ENCODE results near the gene VIM.
"Not testable (repeated sequence)": the region's sequence is repeated elsewhere in the genome, so short reads cannot be mapped to it uniquely, and the experiment has no call there.

Gene VIM

DNA sequence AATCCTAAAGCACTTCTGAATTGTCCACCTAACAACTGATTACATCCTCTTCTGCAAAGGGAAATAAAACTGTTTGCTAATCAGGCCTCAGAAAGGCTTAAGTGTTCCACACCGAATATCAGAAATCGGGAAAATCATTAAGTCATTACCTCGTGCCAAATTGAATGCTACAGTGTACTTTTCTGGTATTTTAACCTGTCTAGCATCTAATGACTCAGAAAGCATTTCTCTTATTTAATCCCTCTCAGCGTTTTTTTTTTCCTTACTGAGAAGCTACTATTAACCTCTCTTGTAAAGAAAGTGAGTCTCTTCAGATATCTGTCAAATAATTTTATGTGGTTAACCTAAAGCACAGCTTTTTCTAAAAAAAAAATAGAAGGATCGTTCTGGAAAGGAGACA lies 28.6 kb downstream of the VIM start:
- DNase-seq (ENCODE audit: low spot score), result no peak

DNA sequence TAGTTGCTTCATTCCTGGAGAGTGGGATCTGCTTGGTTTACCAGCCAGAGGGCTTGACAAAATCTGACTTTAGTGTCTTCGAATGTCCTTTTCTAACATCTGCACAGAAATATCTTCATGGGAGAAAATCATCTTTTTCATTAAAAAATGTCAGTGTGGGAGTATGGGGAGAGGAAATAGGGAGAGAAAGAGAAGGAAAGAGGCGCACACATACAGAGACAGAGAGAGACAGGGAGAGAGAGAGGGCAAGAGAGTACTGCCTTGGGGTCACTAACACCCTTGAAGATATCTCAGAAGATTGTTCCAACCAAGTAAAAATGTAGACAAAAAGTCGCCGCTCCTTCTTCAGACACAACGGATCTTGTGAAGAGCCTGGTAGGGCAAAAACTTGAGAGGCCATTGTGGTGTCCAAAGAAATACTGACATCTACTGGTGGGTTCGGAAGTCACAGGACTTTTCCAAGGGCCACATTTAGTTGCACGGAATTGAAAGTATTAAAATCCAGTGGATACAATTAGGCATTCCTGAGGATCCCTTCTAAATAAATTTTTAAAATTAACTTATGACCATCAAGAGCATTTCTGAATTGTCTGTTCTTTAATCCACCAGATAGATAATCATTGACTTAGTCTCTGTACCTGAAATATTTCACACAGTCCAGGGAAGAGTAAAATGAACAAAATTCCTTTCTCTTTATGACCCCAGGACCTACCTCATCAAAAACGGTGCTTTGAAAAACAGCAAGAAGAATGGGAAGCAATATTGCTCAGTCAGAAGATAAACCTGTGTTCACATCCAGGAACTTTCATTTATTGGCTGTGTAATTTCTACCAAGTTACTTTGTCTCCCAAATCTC lies 29.7 kb downstream of the VIM start:
- DNase-seq (ENCODE audit: low spot score), result peak; percentile 37

DNA sequence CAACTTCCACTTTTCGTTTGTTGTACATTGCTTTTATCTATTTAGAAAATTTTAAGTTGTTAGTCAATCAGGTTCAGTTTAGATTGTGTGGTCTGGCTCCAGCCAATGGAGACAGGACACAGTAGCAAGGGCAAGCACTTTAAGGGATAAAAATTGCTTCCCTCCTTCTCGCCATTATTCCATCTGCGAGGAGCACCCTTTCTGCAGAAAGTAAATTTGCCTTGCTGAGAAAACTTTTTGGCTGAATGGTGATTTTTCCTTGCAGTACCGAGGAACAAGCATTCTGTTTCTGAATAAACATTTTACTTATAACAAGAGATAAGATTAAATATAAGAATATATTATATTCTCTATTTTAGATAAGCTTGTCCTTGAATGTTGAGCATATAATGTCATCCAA lies 34.5 kb downstream of the VIM start:
- DNase-seq (ENCODE audit: low spot score), result no peak

DNA sequence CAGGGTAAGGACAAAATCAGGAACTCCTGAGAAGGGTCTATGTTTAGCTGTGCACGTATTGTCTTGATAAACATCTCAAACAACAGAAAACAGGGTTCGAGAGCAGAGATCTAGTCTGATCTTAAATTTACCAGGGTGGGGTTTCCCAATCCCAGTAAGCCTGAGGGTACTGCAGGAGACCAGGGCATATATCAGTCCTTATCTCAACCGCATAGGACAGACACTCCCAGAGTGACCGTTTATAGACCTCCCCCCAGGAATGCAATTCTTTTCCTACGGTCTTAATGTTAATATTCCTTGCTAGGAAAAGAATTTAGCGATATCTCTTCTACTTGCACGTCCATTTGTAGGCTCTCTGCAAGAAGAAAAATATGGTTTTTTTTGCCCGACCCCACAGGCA lies 35.5 kb downstream of the VIM start:
- no peak for DNase-seq (ENCODE audit: low spot score)

DNA sequence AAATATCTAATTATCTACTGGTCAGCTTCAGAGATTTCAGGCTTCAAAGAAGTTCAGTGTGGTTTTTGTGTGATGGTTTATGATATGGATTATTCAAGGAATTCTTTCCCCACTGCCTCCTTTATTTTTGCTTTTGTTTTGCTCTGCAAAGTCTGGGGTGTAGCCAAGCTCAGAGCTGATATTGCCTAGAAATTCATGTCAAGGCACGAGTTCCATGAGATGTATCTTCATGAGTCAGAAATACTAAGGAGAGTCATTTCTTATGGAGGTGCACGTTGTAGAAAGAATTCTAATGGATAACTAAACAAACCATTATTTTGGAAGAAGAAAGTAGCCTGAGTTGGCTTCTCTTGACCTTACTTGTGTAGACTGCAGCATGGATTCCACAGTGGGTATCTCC lies 37.4 kb downstream of the VIM start:
- no peak for DNase-seq (ENCODE audit: low spot score)

DNA sequence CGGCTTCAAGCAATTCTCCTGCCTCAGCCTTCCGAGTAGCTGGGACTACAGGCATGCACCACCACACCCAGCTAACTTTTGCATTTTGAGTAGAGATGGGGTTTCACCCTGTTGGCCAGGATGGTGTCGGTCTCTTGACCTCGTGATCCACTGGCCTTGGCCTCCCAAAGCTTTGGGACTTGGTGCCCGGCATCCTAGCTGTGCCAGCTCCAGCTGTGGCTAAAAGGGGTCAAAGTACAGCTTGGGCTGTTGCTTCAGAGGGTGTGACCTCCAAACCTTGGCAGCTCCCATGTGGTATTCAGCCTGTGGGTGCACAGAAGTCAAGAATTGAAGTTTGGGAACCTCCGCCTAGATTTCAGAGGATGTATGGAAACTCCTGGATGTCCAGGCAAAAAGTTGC lies 38.5 kb downstream of the VIM start:
- not testable (repeated sequence) for DNase-seq (ENCODE audit: low spot score)

DNA sequence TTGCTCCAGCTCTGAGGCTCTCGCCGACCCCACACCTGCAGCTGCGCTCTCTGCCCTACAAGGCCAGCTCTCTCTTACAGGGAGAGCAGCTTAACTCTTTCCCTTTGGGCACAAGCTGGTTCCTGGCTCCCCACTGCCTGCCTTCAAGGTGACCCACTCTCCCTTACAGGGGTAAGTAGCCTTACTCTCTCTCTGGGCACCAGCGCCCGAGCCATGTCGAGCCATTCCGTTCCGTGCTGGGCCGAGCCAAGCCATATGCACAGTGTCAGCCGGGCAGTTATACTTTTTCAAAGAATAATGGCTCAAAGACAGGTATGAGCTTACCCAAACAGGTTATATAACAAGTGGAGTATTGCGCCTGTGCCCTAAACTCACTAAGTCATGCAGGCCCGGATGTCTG lies 44.6 kb downstream of the VIM start:
- DNase-seq (ENCODE audit: low spot score), result no peak

DNA sequence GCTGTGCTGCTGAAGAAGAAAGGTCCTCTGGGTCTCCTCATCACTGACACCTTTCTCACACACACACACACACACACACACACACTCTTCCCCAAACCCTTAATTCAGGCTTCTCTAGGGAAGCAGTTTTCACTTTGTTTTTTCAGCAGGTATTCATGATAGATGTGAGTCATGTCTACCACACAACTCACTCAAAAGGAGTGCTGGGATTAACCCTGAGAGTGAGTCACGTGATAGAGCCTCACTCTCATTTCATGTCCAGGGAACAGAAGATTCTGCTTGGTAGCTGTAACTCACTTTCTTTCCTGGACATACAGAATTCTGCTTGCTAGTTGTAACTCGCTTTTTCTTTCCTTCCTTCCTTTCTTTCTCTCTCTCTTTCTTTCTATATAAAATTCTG lies 45.4 kb downstream of the VIM start:
- no peak for DNase-seq (ENCODE audit: low spot score)

DNA sequence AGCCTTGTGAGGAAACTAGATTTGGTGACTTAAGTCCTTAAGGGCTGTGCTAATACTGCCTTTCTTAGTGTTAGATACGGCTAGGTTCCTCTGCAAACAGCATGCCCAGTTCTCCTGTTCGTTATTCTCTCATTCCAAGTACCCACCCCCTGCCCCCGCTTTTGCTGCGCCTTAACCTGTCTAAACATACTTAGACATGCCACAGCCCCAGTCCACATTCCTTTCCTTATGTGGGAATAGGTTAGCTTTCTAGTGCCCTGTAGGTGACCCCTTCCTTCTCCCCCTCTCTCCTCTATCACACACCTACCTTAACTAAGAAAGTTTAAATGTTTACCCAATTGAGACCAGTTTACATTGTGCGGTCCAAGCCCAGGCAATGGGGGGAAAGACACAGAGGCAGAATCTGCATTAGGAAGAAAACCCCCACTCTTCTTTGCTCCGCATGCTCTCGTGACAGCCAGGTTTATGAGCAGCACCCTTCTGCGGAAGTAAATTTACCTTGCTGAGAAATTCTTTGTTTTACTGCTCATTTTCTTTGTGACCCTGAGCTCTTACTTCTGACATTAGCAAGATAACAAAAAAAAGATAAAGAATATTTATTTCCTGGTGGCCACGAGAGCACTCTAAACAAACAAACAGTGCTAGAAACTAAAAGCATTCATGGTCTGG lies 48.8 kb downstream of the VIM start:
- DNase-seq (ENCODE audit: low spot score), result no peak

DNA sequence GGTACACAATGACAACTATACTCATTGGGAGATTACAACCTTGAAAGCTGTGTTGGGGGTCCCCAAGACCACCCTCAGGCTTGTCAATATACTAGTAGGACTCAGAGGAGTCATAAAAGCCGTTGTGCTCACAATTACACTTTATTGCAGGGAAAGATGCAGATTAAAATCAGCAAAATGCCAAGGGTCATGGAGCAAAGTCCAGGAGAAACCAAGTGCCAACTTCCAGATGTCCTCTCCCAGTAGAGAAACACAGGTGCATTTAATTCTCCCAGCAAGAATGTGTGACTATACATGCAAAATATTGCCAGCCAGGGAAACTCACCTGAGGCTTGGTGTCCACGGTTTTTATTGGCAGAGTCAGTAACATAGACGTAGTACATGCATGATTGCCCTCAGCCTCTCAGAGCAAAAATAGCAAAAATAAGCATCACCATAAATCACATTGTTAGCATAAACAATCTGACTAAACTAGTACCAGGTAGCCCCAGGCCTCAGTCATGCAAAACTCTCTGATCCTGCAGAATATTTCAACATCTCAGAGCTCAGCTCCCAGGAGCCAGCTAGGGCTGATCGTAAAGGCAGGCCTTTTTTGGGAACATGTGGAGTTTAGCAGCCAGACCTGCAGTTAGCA lies 50.7 kb downstream of the VIM start:
- no peak for DNase-seq (ENCODE audit: low spot score)

DNA sequence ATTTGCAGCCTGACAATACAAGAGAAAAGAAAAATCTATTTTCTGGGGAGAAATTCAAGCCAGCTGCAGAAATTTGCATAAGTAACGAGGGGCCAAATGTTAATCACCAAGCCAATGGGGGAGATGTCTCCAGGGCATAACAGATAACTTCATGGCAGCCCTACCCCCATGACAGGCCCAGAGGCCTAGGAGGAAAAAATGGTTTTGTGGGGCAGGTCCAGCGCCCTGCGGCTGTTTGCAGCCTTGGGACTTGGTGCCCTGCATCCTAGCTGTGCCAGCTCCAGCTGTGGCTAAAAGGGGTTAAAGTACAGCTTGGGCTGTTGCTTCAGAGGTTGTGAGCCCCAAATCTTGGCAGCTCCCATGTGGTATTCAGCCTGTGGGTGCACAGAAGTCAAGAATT lies 54.3 kb downstream of the VIM start:
- no peak for DNase-seq (ENCODE audit: low spot score)

DNA sequence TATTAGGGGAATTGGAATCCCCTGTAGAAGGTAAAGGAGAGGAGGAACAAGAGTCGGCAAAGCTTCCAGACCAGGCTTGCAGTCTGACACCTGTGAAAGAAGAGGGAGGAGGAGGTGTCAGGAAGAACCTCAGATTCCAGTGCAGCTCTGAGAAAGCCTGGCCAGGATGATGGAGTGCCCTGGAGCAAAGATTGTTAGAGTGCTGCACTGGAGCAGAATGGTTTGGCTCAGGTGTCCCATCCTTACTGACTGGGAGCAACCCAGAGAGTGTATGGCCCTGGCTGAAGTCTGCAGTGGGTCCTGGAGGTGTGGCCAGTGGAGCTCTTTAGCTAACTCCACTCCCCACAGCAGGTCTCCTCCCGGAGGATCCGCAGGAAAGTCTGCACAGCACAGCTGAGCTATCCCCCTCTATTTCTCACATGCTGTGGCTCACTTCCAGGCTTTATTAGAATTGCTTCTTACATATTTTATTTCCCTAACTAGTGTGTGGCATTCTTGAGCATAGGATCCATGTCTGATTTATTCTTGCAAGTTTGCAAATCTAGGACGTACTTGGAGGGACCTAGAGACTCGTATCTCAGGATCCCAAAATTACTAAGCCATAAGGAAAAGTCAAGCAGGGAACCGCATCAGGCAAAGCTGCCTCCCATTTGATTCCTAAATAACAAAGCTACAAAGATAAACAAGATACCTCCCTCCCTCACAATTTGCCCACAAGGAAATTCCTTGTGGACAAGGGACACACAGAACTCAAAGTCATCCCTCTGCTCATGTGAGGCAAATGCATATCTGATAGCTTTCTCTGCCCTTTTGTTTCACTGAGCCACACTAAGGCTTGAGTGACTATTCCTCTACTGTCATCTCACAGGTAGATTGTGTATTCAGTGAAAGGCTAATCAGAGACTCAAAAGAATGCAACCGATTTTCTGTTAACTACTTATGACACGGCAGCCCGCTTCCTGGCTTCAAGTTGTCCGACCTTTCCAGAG lies 58.8 kb downstream of the VIM start:
- no peak for DNase-seq (ENCODE audit: low spot score)

All from germinal center (tissue), 1 donor.